ENCODE results near the gene FBXW7. TPM values are rescaled to one million over a fixed set of nuclear protein-coding genes. Genes with fewer than 3 reads are reported as not detected.

Gene FBXW7
- polyA plus RNA-seq, 1 of the 3 experiments (the other 2 are of a cell fraction), result 7.7 TPM

DNA sequence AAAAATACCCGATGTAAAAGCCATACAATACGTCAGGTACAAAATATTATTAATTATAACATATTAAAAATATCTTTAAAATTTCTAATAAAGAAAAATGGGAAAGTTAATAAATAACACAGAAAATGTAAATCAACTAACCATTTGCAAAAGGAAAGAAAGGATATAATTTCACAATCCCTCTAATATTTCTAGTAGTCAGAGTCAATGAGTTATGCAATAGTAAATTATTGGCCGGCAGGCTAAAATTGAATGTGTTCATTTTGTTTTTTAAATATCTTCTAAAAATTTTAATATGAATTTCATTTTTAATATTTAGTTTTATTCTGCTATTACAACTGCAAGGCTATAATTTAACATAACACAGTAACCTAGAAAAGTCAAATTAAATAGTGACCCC is 155.7 kb downstream of the FBXW7 start:
- DNase-seq, result no peak
- TF ChIP-seq EP300 (IDR thresholded peaks at IDR 0.05; ENCODE audit: borderline replicate concordance in 1 of 2, low read depth in 1 of 2, low read length in 1 of 2) (no peak), RCOR1 (IDR thresholded peaks at IDR 0.05; ENCODE audit: low read length) (no peak), GATA2 (CRISPR knock-in tag; IDR thresholded peaks at IDR 0.05) (no peak)
- no peak overlapping the region for H3K27ac ChIP-seq (ENCODE audit: low read depth in 2 of 2, low read length in 1 of 2)
- no peak overlapping the region for H3K4me2 ChIP-seq
- ChIA-PET POLR2A (no interaction called here), CTCF (interaction anchor here (0.5 to 3.4 kb wide), 3 partner anchors 17 to 236 kb away, joined by 3 to 10 read pairs (median 4); no protein-coding TSS in a partner anchor)
- no peak overlapping the region for H3K4me3 ChIP-seq (ENCODE audit: low read depth in 2 of 2, low read length in 1 of 2)
- H3K9me2 ChIP-seq, result no peaks in the 10 kb centered on the region
- no peaks in the 10 kb centered on the region; a peak in 1 of 4 replicates for H3K4me1 ChIP-seq (ENCODE audit: control insufficient read depth in 1 of 2, insufficient read depth in 2 of 2, low read depth in 1 of 2, low read length in 1 of 2)
- no peak overlapping the region for H2AFZ ChIP-seq (ENCODE audit: low read depth)
- no peaks in the 10 kb centered on the region for H3K9me3 ChIP-seq
- peaks cover 5% of the 10 kb centered on the region for H3F3A ChIP-seq (replicated peaks; ENCODE audit: insufficient read depth)
- no peaks in the 10 kb centered on the region for H4K20me1 ChIP-seq (ENCODE audit: insufficient read depth)
- 94% methylated on average over 3 of the region's 3 CpGs for WGBS (ENCODE audit: low lambda C conversion rate)
- no peak overlapping the region for H3K9ac ChIP-seq
- peaks cover 18% of the 10 kb centered on the region for H3K79me2 ChIP-seq (ENCODE audit: insufficient read depth)
- H3K36me3 ChIP-seq (replicated peaks in 1 of 2; ENCODE audit: control insufficient read depth in 1 of 2, insufficient read depth in 2 of 2, low read length in 1 of 2), result no peaks in the 10 kb centered on the region
- H3K27me3 ChIP-seq (ENCODE audit: insufficient read depth), result no peaks in the 10 kb centered on the region

DNA sequence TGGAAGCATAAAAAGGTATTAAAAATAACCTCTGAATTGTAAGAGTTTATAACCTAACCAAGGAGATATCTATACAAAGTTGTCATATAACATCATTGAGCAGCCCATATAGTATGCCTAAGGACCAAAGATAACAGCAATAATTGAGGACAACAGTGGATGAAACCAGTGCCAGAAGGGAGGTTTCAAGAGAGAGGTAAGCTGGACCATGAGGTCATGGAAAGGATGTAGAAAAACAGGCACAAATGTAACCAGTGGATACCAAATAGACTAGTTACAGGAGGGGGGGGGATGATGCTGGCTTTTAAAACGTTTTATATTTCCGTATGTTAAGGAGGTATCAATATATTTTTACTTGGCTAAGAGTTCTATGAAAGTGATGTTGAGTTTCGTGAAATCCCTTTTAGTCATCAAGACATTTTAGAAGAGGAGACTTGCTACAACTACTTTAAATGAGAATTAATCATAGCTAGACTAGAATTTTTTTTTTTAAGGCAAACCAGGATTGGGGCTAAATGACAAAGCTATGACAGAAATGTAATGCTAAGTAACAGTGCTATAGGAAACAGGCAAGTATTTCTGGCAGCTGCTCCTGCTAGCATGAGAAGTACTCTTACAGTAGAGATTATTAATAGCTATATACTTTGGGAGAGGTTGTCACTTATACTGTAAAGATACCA is 161.1 kb downstream of the FBXW7 start:
- peaks cover 0 to 3% of the 10 kb centered on the region in 2 experiments for H3K36me3 ChIP-seq (replicated peaks in 1 of 2; ENCODE audit: control insufficient read depth in 1 of 2, insufficient read depth in 2 of 2, low read length in 1 of 2)
- CTCF ChIA-PET, result interaction anchor here (0.9 to 1.5 kb wide), 3 partner anchors 11 to 599 kb away, joined by 3 to 4 read pairs (median 3); no protein-coding TSS in a partner anchor
- TF ChIP-seq JUND (IDR thresholded peaks at IDR 0.05), result no peak
- no peak for TF ChIP-seq RFX5 (IDR thresholded peaks at IDR 0.05; ENCODE audit: low read length)
- no peak for TF ChIP-seq EZH2phosphoT487 (IDR thresholded peaks at IDR 0.05; ENCODE audit: borderline replicate concordance, low read depth)
- 87% methylated on average over 3 of the region's 3 CpGs for WGBS (ENCODE audit: low lambda C conversion rate)
- no peaks in the 10 kb centered on the region; a peak in 1 of 4 replicates for H3K4me1 ChIP-seq (ENCODE audit: control insufficient read depth in 1 of 2, insufficient read depth in 2 of 2, low read depth in 1 of 2, low read length in 1 of 2)
- POLR2A ChIA-PET, result no interaction called here
- H3K4me3 ChIP-seq (ENCODE audit: low read depth in 2 of 2, low read length in 1 of 2), result no peak overlapping the region
- H2AFZ ChIP-seq (ENCODE audit: low read depth), result no peak overlapping the region
- no peak overlapping the region for H3K9ac ChIP-seq
- H3K9me2 ChIP-seq, result no peaks in the 10 kb centered on the region
- peaks cover 10% of the 10 kb centered on the region for H3K79me2 ChIP-seq (ENCODE audit: insufficient read depth)
- DNase-seq, result no peak
- H3K4me2 ChIP-seq, result no peak overlapping the region
- no peak overlapping the region for H3K27ac ChIP-seq (ENCODE audit: low read depth in 2 of 2, low read length in 1 of 2)
- H4K20me1 ChIP-seq (ENCODE audit: insufficient read depth), result no peaks in the 10 kb centered on the region
- H3K27me3 ChIP-seq (ENCODE audit: insufficient read depth), result no peaks in the 10 kb centered on the region
- no peaks in the 10 kb centered on the region for H3K9me3 ChIP-seq
- no peaks in the 10 kb centered on the region for H3F3A ChIP-seq (replicated peaks; ENCODE audit: insufficient read depth)

- TF ChIP-seq, protein P1, sequence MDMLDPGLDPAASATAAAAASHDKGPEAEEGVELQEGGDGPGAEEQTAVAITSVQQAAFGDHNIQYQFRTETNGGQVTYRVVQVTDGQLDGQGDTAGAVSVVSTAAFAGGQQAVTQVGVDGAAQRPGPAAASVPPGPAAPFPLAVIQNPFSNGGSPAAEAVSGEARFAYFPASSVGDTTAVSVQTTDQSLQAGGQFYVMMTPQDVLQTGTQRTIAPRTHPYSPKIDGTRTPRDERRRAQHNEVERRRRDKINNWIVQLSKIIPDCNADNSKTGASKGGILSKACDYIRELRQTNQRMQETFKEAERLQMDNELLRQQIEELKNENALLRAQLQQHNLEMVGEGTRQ (IDR thresholded peaks at IDR 0.05; ENCODE audit: borderline replicate concordance, low read depth, low read length), result no peak
- TF ChIP-seq RFX5 (IDR thresholded peaks at IDR 0.05; ENCODE audit: low read length), result no peak
- no peak for TF ChIP-seq CHD2 (IDR thresholded peaks at IDR 0.05; ENCODE audit: low read length, partially characterized antibody)
- TF ChIP-seq CTCF (IDR thresholded peaks at IDR 0.05), result no peak
- TF ChIP-seq MXI1 (IDR thresholded peaks at IDR 0.05; ENCODE audit: low read depth, low read length), result no peak
- TF ChIP-seq FOSL2 (IDR thresholded peaks at IDR 0.05; ENCODE audit: borderline replicate concordance, low read depth), result no peak
- TF ChIP-seq ELF1 (IDR thresholded peaks at IDR 0.05), result no peak
- no peak for TF ChIP-seq EZH2phosphoT487 (IDR thresholded peaks at IDR 0.05; ENCODE audit: borderline replicate concordance, low read depth)
- TF ChIP-seq FOXM1 (IDR thresholded peaks at IDR 0.05; ENCODE audit: low read depth), result no peak
- TF ChIP-seq GABPA (IDR thresholded peaks at IDR 0.05; ENCODE audit: low read depth), result no peak
- no peak for TF ChIP-seq TCF12 (IDR thresholded peaks at IDR 0.05)
- TF ChIP-seq MAX (IDR thresholded peaks at IDR 0.05; ENCODE audit: low read depth), result no peak
- TF ChIP-seq EP300 (IDR thresholded peaks at IDR 0.05; ENCODE audit: borderline replicate concordance in 1 of 2, low read depth in 1 of 2, low read length in 1 of 2), result no peak
- Histone ChIP-seq H3K9ac (no peak overlapping the region), H3K9me3 (no peaks in the 10 kb centered on the region), H3K27ac (ENCODE audit: low read depth in 2 of 2, low read length in 1 of 2) (no peak overlapping the region), H2AFZ (ENCODE audit: low read depth) (no peak overlapping the region), H3K4me3 (ENCODE audit: low read depth in 2 of 2, low read length in 1 of 2) (no peak overlapping the region), H3K4me1 (ENCODE audit: control insufficient read depth in 1 of 2, insufficient read depth in 2 of 2, low read depth in 1 of 2, low read length in 1 of 2) (no peaks in the 10 kb centered on the region; a peak in 1 of 4 replicates), H3F3A (replicated peaks; ENCODE audit: insufficient read depth) (no peaks in the 10 kb centered on the region), H3K36me3 (replicated peaks in 1 of 2; ENCODE audit: control insufficient read depth in 1 of 2, insufficient read depth in 2 of 2, low read length in 1 of 2) (peaks cover 0 to 3% of the 10 kb centered on the region in 2 experiments), H4K20me1 (ENCODE audit: insufficient read depth) (no peaks in the 10 kb centered on the region), H3K9me2 (no peaks in the 10 kb centered on the region), H3K4me2 (no peak overlapping the region), H3K79me2 (ENCODE audit: insufficient read depth) (peaks cover 11% of the 10 kb centered on the region), H3K27me3 (ENCODE audit: insufficient read depth) (no peaks in the 10 kb centered on the region)
- DNase-seq, result no peak
- CTCF ChIA-PET, result interaction anchor here (1.0 to 1.7 kb wide), 3 partner anchors 11 to 48 kb away, joined by 3 to 4 read pairs (median 3); no protein-coding TSS in a partner anchor
- POLR2A ChIA-PET, result no interaction called here
- WGBS (ENCODE audit: low lambda C conversion rate), result 86% methylated on average over 1 of the region's 1 CpG
Observed at GRCh38 chr4:152374153-152374552, 161.7 kb downstream of the FBXW7 start.
